Measurements from ENCODE around the gene SLC16A10.
"Not testable (repeated sequence)": the region's sequence is repeated elsewhere in the genome, so short reads cannot be mapped to it uniquely, and the experiment has no call there.

The SLC16A10 gene

DNA sequence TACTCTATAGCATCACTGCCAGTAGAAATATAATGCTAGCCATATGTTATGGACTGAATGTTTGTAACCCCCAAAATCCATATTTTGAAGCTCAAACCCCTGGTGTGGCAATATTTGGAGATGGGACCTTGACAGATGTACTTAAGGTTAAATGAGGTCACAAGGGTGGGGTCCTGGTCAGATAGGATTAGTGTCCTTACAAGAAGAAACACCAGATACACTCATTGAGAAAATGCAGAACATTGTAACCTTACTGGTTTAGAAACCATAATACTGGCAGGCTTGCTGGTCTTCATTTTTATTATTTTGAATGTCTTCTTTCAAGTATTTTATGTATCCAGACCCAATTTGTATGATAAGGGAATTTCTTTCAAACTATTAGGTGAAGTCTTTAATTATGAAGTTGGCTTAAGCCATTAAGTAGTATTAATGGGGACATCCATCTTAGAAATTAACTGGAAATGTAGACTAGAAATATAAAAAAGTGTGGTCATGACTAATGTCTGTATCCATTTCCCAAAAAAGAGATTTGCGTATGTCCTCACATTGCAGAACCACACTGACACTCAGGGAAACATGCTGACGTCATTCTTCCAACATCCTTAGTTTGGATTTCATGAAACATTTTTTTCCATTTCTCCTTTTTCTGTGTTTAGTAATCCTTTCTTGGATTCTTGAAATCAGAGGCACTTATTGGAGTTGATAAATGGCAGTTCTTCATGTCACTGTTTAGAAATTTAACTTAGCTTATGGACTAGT is 32.4 kb downstream of the SLC16A10 start:
- TF ChIP-seq, protein P1, sequence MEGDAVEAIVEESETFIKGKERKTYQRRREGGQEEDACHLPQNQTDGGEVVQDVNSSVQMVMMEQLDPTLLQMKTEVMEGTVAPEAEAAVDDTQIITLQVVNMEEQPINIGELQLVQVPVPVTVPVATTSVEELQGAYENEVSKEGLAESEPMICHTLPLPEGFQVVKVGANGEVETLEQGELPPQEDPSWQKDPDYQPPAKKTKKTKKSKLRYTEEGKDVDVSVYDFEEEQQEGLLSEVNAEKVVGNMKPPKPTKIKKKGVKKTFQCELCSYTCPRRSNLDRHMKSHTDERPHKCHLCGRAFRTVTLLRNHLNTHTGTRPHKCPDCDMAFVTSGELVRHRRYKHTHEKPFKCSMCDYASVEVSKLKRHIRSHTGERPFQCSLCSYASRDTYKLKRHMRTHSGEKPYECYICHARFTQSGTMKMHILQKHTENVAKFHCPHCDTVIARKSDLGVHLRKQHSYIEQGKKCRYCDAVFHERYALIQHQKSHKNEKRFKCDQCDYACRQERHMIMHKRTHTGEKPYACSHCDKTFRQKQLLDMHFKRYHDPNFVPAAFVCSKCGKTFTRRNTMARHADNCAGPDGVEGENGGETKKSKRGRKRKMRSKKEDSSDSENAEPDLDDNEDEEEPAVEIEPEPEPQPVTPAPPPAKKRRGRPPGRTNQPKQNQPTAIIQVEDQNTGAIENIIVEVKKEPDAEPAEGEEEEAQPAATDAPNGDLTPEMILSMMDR (IDR thresholded peaks at IDR 0.05; ENCODE audit: low read depth, low read length): no peak
- H3K4me3 ChIP-seq (ENCODE audit: low read depth, low read length): no peak overlapping the region

DNA sequence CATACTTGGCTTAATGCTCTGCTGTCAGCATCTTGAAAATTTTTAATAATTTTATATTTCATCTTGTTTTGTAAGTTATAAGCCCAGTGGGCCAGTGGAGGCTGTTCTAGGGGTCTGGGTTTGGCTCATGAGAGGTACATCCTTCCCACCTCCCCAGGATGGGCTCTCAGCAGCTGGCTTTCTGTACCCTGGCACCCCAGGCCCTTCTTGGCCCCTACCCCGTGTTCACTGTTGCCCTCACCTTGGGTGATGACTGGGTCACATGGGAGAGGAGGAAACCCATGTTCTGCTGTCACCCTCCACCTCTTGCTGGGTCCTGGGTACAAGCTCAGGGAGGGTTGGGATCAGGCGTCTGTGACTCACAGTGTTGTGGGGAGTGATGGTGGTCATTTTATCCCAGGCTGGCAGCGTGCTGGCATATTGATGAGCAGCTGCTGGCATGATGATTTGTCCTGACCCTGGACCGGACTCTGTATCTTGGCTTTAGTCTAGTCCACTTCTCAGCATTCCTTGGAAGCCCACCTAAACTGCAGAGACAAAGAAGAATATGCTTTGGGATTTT is 34.6 kb downstream of the SLC16A10 start:
- H3K4me3 ChIP-seq (ENCODE audit: low read depth, low read length): no peak overlapping the region
- TF ChIP-seq, protein P1 (IDR thresholded peaks at IDR 0.05; ENCODE audit: low read depth, low read length): no peak

DNA sequence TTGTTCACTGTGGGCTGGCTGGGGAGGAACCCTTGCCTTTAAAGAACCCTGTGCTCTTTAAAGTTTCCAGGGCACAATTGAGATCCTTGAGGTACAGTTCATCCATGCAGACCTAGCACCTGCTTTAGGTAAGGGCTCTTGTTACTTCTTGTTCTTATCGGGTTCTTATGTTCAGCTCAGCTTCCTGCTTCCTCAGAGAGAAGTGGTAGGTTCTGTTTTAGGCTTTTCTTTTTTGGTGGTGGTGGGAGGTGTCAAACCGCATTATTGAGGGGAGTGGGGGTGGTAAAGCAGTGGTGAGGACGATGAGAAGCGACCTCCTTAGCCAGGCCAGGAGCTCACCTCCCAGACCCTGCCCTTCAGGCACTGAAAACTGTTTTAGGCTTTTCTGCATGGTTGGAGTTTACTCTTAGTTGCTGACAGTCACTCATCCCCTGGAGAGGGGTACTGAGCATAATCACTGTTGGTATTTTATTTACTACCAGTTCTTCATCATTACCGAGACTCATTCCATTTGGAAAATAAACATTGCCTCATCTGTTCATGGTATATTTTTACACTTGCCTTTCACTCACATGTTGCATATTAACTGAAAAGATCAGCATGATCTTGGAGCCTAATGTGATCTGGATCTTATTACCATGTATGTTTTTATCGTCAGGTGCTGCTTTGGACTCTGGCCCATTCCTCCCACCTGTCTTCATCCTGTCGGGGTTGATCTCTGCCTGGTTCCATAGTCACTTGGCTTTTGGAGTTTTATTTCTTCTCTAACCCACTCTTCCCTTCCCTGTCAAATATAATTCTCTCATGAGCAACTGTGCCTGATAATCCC is 35.4 kb downstream of the SLC16A10 start:
- TF ChIP-seq, protein P1 (IDR thresholded peaks at IDR 0.05; ENCODE audit: low read depth, low read length): no peak

DNA sequence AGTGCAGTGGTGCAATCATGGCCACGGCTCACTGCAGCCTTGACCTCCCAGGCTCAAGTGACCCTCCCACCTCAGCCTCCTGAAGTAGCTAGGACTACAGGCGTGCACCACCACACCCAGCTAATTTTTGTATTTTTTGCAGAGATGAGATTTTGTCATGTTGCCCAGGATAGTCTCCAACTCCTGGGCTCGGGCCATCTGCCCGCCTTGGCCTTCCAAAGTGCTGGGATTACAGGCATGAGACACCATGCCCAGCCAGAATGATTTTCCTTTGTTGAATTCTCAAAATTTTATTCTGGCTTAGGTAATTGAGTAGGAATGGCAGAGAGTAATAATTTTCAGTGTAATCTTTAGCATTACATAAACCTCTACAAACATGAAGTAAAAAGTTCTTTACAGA is 37.1 kb downstream of the SLC16A10 start:
- H3K4me3 ChIP-seq (ENCODE audit: low read depth, low read length): no peak overlapping the region
- TF ChIP-seq, protein P1 (IDR thresholded peaks at IDR 0.05; ENCODE audit: low read depth, low read length): no peak

More for the DNA sequence above, 35.4 kb downstream of the SLC16A10 start:
- H3K4me3 ChIP-seq (ENCODE audit: low read depth, low read length): no peak overlapping the region

- TF ChIP-seq, protein P1 (IDR thresholded peaks at IDR 0.05; ENCODE audit: low read depth, low read length): no peak
- H3K4me3 ChIP-seq (ENCODE audit: low read depth, low read length): no peak overlapping the region
These were observed 41.7 kb downstream of the SLC16A10 start for GRCh38 chr6:111129013-111129412.

- H3K4me3 ChIP-seq (ENCODE audit: low read depth, low read length): not testable (repeated sequence)
These were observed 43.7 kb downstream of the SLC16A10 start for GRCh38 chr6:111131018-111131417.

GRCh38 chr6:111132669-111133068 is 45.4 kb downstream of the SLC16A10 start:
- not testable (repeated sequence) for H3K4me3 ChIP-seq (ENCODE audit: low read depth, low read length)

- not testable (repeated sequence) for H3K4me3 ChIP-seq (ENCODE audit: low read depth, low read length)
These were observed 47.0 kb downstream of the SLC16A10 start for GRCh38 chr6:111134236-111134869.

DNA sequence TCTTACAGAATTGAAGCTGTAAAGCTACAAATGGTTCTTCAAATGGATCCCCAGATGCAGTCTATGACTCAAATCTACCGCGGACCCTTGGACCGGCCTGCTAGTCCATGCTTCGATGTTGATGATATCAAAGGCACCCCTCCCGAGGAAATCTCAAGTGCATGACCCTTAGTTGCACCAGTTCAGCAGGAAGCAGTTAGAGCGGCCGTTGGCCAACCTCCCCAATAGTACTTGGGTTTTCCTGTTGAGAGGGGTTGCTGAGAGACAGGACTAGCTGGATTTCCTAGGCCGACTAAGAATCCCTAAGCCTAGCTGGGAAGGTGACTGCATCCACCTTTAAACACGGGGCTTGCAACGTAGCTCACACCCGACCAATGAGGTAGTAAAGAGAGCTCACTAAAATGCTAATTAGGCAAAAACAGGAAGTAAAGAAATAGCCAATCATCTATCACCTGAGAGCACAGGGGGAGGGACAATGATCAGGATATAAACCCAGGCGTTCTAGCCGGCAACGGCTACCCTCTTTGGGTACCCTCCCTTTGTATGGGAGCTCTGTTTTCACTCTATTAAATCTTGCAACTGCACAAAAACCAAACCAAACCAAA is 50.3 kb downstream of the SLC16A10 start:
- H3K4me3 ChIP-seq (ENCODE audit: low read depth, low read length): not testable (repeated sequence)
